Measurements from ENCODE around the gene KCNJ15. TPM values are rescaled to one million over a fixed set of nuclear protein-coding genes. Genes with fewer than 3 reads are reported as not detected.

The KCNJ15 gene
- total and polyA plus RNA-seq, 2 experiments from 2014 or later: 1.2 to 2.1 TPM

GRCh38 chr21:38329162-38329561 is 72.4 kb downstream of the KCNJ15 start:
- no peaks in the 10 kb centered on the region for H3K9me3 ChIP-seq (ENCODE audit: low read depth)
- no peaks in the 10 kb centered on the region for H4K20me1 ChIP-seq (ENCODE audit: insufficient read depth)
- no peaks in the 10 kb centered on the region for H3K27me3 ChIP-seq (replicated peaks; ENCODE audit: insufficient read depth)
- H3K4me2 ChIP-seq (ENCODE audit: unreplicated experiment): no peak overlapping the region
- H3K79me2 ChIP-seq (ENCODE audit: insufficient read depth): no peaks in the 10 kb centered on the region
- no peak overlapping the region for H3K27ac ChIP-seq
- peaks cover 22% of the 10 kb centered on the region for H3F3A ChIP-seq (ENCODE audit: insufficient read depth)
- in situ Hi-C loops (cut with MboI): no loop called here
- H3K9me2 ChIP-seq (ENCODE audit: insufficient read depth): no peaks in the 10 kb centered on the region
- no peaks in the 10 kb centered on the region for H3K36me3 ChIP-seq (ENCODE audit: low read depth)
- no peak overlapping the region for H2AFZ ChIP-seq
- H3K4me1 ChIP-seq (ENCODE audit: insufficient read depth): peaks cover 47% of the 10 kb centered on the region
- WGBS, 2 experiments (ENCODE audit: low coverage in 1 of 2, low lambda C conversion rate in 2 of 2, missing lambda C conversion rate in 2 of 2): 83 to 92% methylated on average over 2 of the region's 2 CpGs
- TF ChIP-seq EZH2 (IDR thresholded peaks at IDR 0.05; ENCODE audit: insufficient read depth, poor library complexity, severe bottlenecking): no peak
- TF ChIP-seq EZH2phosphoT487 (IDR thresholded peaks at IDR 0.05; ENCODE audit: insufficient read depth, low read depth): no peak
- no peak overlapping the region for H3K4me3 ChIP-seq
- H3K9ac ChIP-seq: no peak overlapping the region
- DNase-seq: no peak

GRCh38 chr21:38330666-38331065 is 73.9 kb downstream of the KCNJ15 start:
- no peak overlapping the region for H3K4me3 ChIP-seq
- no peak overlapping the region for H3K27ac ChIP-seq
- no peak overlapping the region for H3K4me2 ChIP-seq (ENCODE audit: unreplicated experiment)
- H2AFZ ChIP-seq: no peak overlapping the region
- in situ Hi-C loops (cut with MboI): no loop called here
- no peaks in the 10 kb centered on the region for H4K20me1 ChIP-seq (ENCODE audit: insufficient read depth)
- H3K27me3 ChIP-seq (replicated peaks; ENCODE audit: insufficient read depth): no peaks in the 10 kb centered on the region
- H3K9ac ChIP-seq: no peak overlapping the region
- DNase-seq: no peak
- WGBS, 2 experiments (ENCODE audit: low coverage in 1 of 2, low lambda C conversion rate in 2 of 2, missing lambda C conversion rate in 2 of 2): 58 to 67% methylated on average over 2 of the region's 2 CpGs
- peaks cover 32% of the 10 kb centered on the region for H3K4me1 ChIP-seq (ENCODE audit: insufficient read depth)
- H3K9me2 ChIP-seq (ENCODE audit: insufficient read depth): no peaks in the 10 kb centered on the region
- H3F3A ChIP-seq (ENCODE audit: insufficient read depth): peaks cover 7% of the 10 kb centered on the region
- no peaks in the 10 kb centered on the region for H3K79me2 ChIP-seq (ENCODE audit: insufficient read depth)
- no peaks in the 10 kb centered on the region for H3K36me3 ChIP-seq (ENCODE audit: low read depth)
- no peaks in the 10 kb centered on the region for H3K9me3 ChIP-seq (ENCODE audit: low read depth)
- TF ChIP-seq EZH2 (IDR thresholded peaks at IDR 0.05; ENCODE audit: insufficient read depth, poor library complexity, severe bottlenecking): no peak
- TF ChIP-seq EZH2phosphoT487 (IDR thresholded peaks at IDR 0.05; ENCODE audit: insufficient read depth, low read depth): no peak

- no peak for TF ChIP-seq EZH2 (IDR thresholded peaks at IDR 0.05; ENCODE audit: insufficient read depth, poor library complexity, severe bottlenecking)
- TF ChIP-seq EZH2phosphoT487 (IDR thresholded peaks at IDR 0.05; ENCODE audit: insufficient read depth, low read depth): no peak
- no peaks in the 10 kb centered on the region for H4K20me1 ChIP-seq (ENCODE audit: insufficient read depth)
- H3K9me3 ChIP-seq (ENCODE audit: low read depth): no peaks in the 10 kb centered on the region
- H3K9me2 ChIP-seq (ENCODE audit: insufficient read depth): no peaks in the 10 kb centered on the region
- DNase-seq: no peak
- H3F3A ChIP-seq (ENCODE audit: insufficient read depth): no peaks in the 10 kb centered on the region
- H3K36me3 ChIP-seq (ENCODE audit: low read depth): no peaks in the 10 kb centered on the region
- in situ Hi-C loops (cut with MboI): no loop called here
- H3K4me2 ChIP-seq (ENCODE audit: unreplicated experiment): no peak overlapping the region
- WGBS, 2 experiments (ENCODE audit: low coverage in 1 of 2, low lambda C conversion rate in 2 of 2, missing lambda C conversion rate in 2 of 2): 90 to 92% methylated on average over 8 of the region's 8 CpGs
- no peak overlapping the region for H3K27ac ChIP-seq
- H3K79me2 ChIP-seq (ENCODE audit: insufficient read depth): no peaks in the 10 kb centered on the region
- H3K4me1 ChIP-seq (ENCODE audit: insufficient read depth): peaks cover 8% of the 10 kb centered on the region
- H2AFZ ChIP-seq: no peak overlapping the region
- H3K4me3 ChIP-seq: no peak overlapping the region
- no peak overlapping the region for H3K9ac ChIP-seq
- no peaks in the 10 kb centered on the region for H3K27me3 ChIP-seq (replicated peaks; ENCODE audit: insufficient read depth)
Observed at GRCh38 chr21:38333301-38334272, 76.8 kb downstream of the KCNJ15 start.

- no peaks in the 10 kb centered on the region for H3K9me2 ChIP-seq (ENCODE audit: insufficient read depth)
- H3K4me1 ChIP-seq (ENCODE audit: insufficient read depth): peaks cover 7% of the 10 kb centered on the region; the same call in 1 of the 2 replicates
- no peak overlapping the region for H3K4me3 ChIP-seq
- H4K20me1 ChIP-seq (ENCODE audit: insufficient read depth): no peaks in the 10 kb centered on the region
- no peaks in the 10 kb centered on the region for H3K27me3 ChIP-seq (replicated peaks; ENCODE audit: insufficient read depth)
- H3K9me3 ChIP-seq (ENCODE audit: low read depth): no peaks in the 10 kb centered on the region
- WGBS, 2 experiments (ENCODE audit: low coverage in 1 of 2, low lambda C conversion rate in 2 of 2, missing lambda C conversion rate in 2 of 2): 90 to 95% methylated on average over 8 of the region's 8 CpGs
- H3K79me2 ChIP-seq (ENCODE audit: insufficient read depth): no peaks in the 10 kb centered on the region
- no peak for TF ChIP-seq EZH2phosphoT487 (IDR thresholded peaks at IDR 0.05; ENCODE audit: insufficient read depth, low read depth)
- TF ChIP-seq EZH2 (IDR thresholded peaks at IDR 0.05; ENCODE audit: insufficient read depth, poor library complexity, severe bottlenecking): no peak
- H3K36me3 ChIP-seq (ENCODE audit: low read depth): no peaks in the 10 kb centered on the region
- DNase-seq: no peak
- no peak overlapping the region for H3K4me2 ChIP-seq (ENCODE audit: unreplicated experiment)
- H3F3A ChIP-seq (ENCODE audit: insufficient read depth): no peaks in the 10 kb centered on the region
- no peak overlapping the region for H2AFZ ChIP-seq
- H3K9ac ChIP-seq: no peak overlapping the region
- in situ Hi-C loops (cut with MboI): no loop called here
- no peak overlapping the region for H3K27ac ChIP-seq
Observed at GRCh38 chr21:38334866-38335265, 78.1 kb downstream of the KCNJ15 start.
